Loucy (cell line): ENCODE results near the gene NR2C2.

Experiments
- EZH2phosphoT487 ChIP-seq: fragments of 200-600 bp; IDR thresholded peaks from 2 replicates; pipeline ENCODE4 v1.6.1; 2018; ENCODE audit warnings: antibody characterized with exemption, mild to moderate bottlenecking, moderate library complexity, borderline replicate concordance
- TF ChIP-seq, protein P1 (sequence below): fragments of 200-600 bp; sonication (generic); conservative IDR thresholded peaks from 2 replicates; pipeline ENCODE4 v1.5.1; 2014; ENCODE audit warnings: mild to moderate bottlenecking, antibody characterized with exemption, low read length

DNA sequence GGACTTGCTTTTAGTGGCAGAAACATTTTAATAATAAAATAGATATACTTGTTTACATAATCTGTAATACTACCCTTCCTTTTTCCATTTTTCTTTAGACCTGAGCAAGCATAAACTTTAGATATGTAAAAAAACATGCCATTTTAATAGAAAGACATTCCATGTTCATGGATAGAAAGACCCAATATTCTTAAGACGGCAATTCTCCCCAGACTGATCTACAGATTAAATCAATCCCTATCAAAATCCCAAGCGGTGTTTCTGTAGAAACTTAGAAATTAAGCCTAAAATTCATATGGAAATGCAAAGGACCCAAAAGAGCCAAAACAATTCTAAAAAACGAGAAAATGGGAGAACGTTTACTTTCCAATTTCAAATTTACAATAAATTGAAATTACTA, 106.2 kb downstream of the NR2C2 start:
- TF ChIP-seq, protein P1, sequence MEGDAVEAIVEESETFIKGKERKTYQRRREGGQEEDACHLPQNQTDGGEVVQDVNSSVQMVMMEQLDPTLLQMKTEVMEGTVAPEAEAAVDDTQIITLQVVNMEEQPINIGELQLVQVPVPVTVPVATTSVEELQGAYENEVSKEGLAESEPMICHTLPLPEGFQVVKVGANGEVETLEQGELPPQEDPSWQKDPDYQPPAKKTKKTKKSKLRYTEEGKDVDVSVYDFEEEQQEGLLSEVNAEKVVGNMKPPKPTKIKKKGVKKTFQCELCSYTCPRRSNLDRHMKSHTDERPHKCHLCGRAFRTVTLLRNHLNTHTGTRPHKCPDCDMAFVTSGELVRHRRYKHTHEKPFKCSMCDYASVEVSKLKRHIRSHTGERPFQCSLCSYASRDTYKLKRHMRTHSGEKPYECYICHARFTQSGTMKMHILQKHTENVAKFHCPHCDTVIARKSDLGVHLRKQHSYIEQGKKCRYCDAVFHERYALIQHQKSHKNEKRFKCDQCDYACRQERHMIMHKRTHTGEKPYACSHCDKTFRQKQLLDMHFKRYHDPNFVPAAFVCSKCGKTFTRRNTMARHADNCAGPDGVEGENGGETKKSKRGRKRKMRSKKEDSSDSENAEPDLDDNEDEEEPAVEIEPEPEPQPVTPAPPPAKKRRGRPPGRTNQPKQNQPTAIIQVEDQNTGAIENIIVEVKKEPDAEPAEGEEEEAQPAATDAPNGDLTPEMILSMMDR = no peak
- no peak for TF ChIP-seq EZH2phosphoT487
